GM23338 (cell line): Measurements from ENCODE around the gene FAM149B1. TPM values are rescaled to one million over a fixed set of nuclear protein-coding genes. Genes with fewer than 3 reads are reported as not detected.

Experiments used
- ATAC-seq: fragments of 200-7000 bp; cut with Tn5 transposase; 3 replicates; pipeline ENCODE4 v1.9.1; 2020
- DNase-seq: peaks from one replicate; pipeline ENCODE4 v3.0.0-alpha.2; 2015; ENCODE audit warnings: low spot score
- H2AFZ ChIP-seq: fragments of 200-600 bp; sonication (generic); 2 replicates; pipeline ENCODE4 v1.8.0; 2016; ENCODE audit warnings: antibody characterized with exemption, mild to moderate bottlenecking, moderate library complexity
- H3F3A ChIP-seq: fragments of 200-600 bp; sonication (generic); replicated peaks from 2 replicates; pipeline ENCODE4 v1.8.0; 2017; ENCODE audit warnings: antibody characterized with exemption, mixed run types, low read depth
- H3K27ac ChIP-seq: fragments of 200-600 bp; sonication (generic); 2 replicates; pipeline ENCODE4 v1.6.1; 2016; ENCODE audit warnings: low read depth
- H3K27me3 ChIP-seq: fragments of 200-600 bp; sonication (generic); 2 replicates; pipeline ENCODE4 v1.8.0; 2016; ENCODE audit warnings: mild to moderate bottlenecking, mixed run types, moderate library complexity; ENCODE audit not compliant: insufficient read depth
- H3K36me3 ChIP-seq: fragments of 200-600 bp; sonication (generic); 2 replicates; pipeline ENCODE4 v1.8.0; 2016; ENCODE audit warnings: mild to moderate bottlenecking; ENCODE audit not compliant: insufficient read depth
- H3K4me1 ChIP-seq: fragments of 200-600 bp; sonication (generic); 2 replicates; pipeline ENCODE4 v1.8.0; 2016; ENCODE audit warnings: mild to moderate bottlenecking, moderate library complexity; ENCODE audit not compliant: insufficient read depth
- H3K4me2 ChIP-seq: fragments of 200-600 bp; sonication (generic); 2 replicates; pipeline ENCODE4 v1.7.1; 2017; ENCODE audit warnings: mixed run types
- H3K4me3 ChIP-seq: fragments of 200-600 bp; sonication (generic); 2 replicates; pipeline ENCODE4 v1.6.1; 2016; ENCODE audit warnings: mixed run types
- H3K79me2 ChIP-seq: fragments of 200-600 bp; sonication (generic); replicated peaks from 2 replicates; pipeline ENCODE4 v1.8.0; 2017; ENCODE audit warnings: mild to moderate bottlenecking; ENCODE audit not compliant: insufficient read depth
- H3K9me2 ChIP-seq: fragments of 200-600 bp; sonication (generic); 2 replicates; pipeline ENCODE4 v1.8.0; 2017; ENCODE audit not compliant: insufficient read depth
- H4K20me1 ChIP-seq: fragments of 200-600 bp; sonication (generic); replicated peaks from 2 replicates; pipeline ENCODE4 v1.8.0; 2017; ENCODE audit warnings: mild to moderate bottlenecking; ENCODE audit not compliant: insufficient read depth
- H3K27ac Mint-ChIP-seq: 2 replicates; pipeline ENCODE4 v1.8.0; 2020; ENCODE audit warnings: inconsistent platforms, mild to moderate bottlenecking, moderate library complexity, mixed read lengths
- H3K27me3 Mint-ChIP-seq: 3 replicates; pipeline ENCODE4 v1.8.0; 2022; ENCODE audit warnings: low read depth, mild to moderate bottlenecking, moderate library complexity, mixed read lengths, inconsistent platforms; ENCODE audit not compliant: insufficient read depth, poor library complexity
- H3K36me3 Mint-ChIP-seq: 3 replicates; pipeline ENCODE4 v1.8.0; 2021; ENCODE audit warnings: low read depth, mild to moderate bottlenecking, inconsistent platforms, moderate library complexity, mixed read lengths
- H3K4me1 Mint-ChIP-seq: 3 replicates; pipeline ENCODE4 v1.8.0; 2020; ENCODE audit warnings: mild to moderate bottlenecking, inconsistent platforms, mixed read lengths
- H3K4me3 Mint-ChIP-seq: 3 replicates; pipeline ENCODE4 v1.8.0; 2021; ENCODE audit warnings: moderate library complexity, mild to moderate bottlenecking, inconsistent platforms, mixed read lengths
- H3K9me3 Mint-ChIP-seq: 3 replicates; pipeline ENCODE4 v1.8.0; 2020; ENCODE audit warnings: moderate library complexity, mild to moderate bottlenecking, inconsistent platforms, mixed read lengths
- CREB1 ChIP-seq: fragments of 250-450 bp; sonication (Bioruptor Pico); IDR thresholded peaks from 2 replicates; pipeline ENCODE4 v1.5.0; 2020; ENCODE audit warnings: low read depth, mild to moderate bottlenecking, moderate library complexity
- CTCF ChIP-seq, 2 experiments: fragments of 200-600 bp in 1 of 2; sonication (generic) in 1 of 2; conservative IDR thresholded peaks; 2 replicates each; pipeline versions ENCODE4 v1.5.1 to v1.6.1; 2016 to 2017; ENCODE audit warnings: antibody characterized with exemption in 2 of 2, low read depth in 2 of 2, mild to moderate bottlenecking in 2 of 2, moderate library complexity in 1 of 2
- EZH2 ChIP-seq: fragments of 200-600 bp; sonication (generic); IDR thresholded peaks from one replicate; pipeline ENCODE4 v1.8.0; 2017; ENCODE audit warnings: antibody characterized with exemption, mild to moderate bottlenecking, low read depth; ENCODE audit not compliant: unreplicated experiment
- EZH2phosphoT487 ChIP-seq: fragments of 200-600 bp; sonication (generic); IDR thresholded peaks from one replicate; pipeline ENCODE4 v1.8.1; 2018; ENCODE audit warnings: antibody characterized with exemption; ENCODE audit not compliant: unreplicated experiment
- JUNB ChIP-seq: IDR thresholded peaks from one replicate; pipeline ENCODE4 v1.6.1; 2016; ENCODE audit warnings: antibody characterized with exemption; ENCODE audit not compliant: unreplicated experiment
- NANOG ChIP-seq: IDR thresholded peaks from 2 replicates; pipeline ENCODE4 v1.6.1; 2016; ENCODE audit warnings: antibody characterized with exemption, borderline replicate concordance
- POLR2AphosphoS5 ChIP-seq: IDR thresholded peaks from 2 replicates; pipeline ENCODE4 v1.6.1; 2016; ENCODE audit warnings: antibody characterized with exemption, low read depth
- STAT1 ChIP-seq: IDR thresholded peaks from one replicate; pipeline ENCODE4 v1.6.1; 2016; ENCODE audit warnings: antibody characterized with exemption; ENCODE audit not compliant: unreplicated experiment
- ZNF114 ChIP-seq: fragments of 250-450 bp; sonication (Bioruptor Pico); IDR thresholded peaks from 2 replicates; pipeline ENCODE4 v1.5.0; 2020; ENCODE audit warnings: mild to moderate bottlenecking, moderate library complexity
- ZNF331 ChIP-seq: fragments of 250-450 bp; sonication (Bioruptor Pico); IDR thresholded peaks from 2 replicates; pipeline ENCODE4 v1.5.0; 2020; ENCODE audit warnings: low read depth, mild to moderate bottlenecking, moderate library complexity
- ZNF462 ChIP-seq: fragments of 250-450 bp; sonication (Bioruptor Pico); IDR thresholded peaks from 2 replicates; pipeline ENCODE4 v1.5.0; 2020; ENCODE audit warnings: mild to moderate bottlenecking, moderate library complexity
- polyA plus RNA-seq: library from polyadenylated mRNA; unstranded; fragments of >200 nt; fragmentation: Nextera tagmentation; extraction: Ambion mirVana; gene quantifications from 2 replicates; pipeline ENCODE4 v1.2.1, GENCODE V29; 2016
- total RNA-seq: library from RNA; depleted of rRNA; stranded (reverse); fragments of >200 nt; shearing (Covaris generic); gene quantifications from 2 replicates; pipeline ENCODE4 v1.2.3, GENCODE V29; 2014
- TF ChIP-seq, protein P1 (sequence below): IDR thresholded peaks from 2 replicates; pipeline ENCODE4 v1.6.1; 2016; ENCODE audit warnings: antibody characterized with exemption
- TF ChIP-seq, protein P2 (sequence below): IDR thresholded peaks from one replicate; pipeline ENCODE4 v1.6.1; 2018; ENCODE audit warnings: antibody characterized with exemption; ENCODE audit not compliant: unreplicated experiment

Gene FAM149B1
- total and polyA plus RNA-seq, 2 experiments from 2014 or later = 11.2 to 19.3 TPM

DNA sequence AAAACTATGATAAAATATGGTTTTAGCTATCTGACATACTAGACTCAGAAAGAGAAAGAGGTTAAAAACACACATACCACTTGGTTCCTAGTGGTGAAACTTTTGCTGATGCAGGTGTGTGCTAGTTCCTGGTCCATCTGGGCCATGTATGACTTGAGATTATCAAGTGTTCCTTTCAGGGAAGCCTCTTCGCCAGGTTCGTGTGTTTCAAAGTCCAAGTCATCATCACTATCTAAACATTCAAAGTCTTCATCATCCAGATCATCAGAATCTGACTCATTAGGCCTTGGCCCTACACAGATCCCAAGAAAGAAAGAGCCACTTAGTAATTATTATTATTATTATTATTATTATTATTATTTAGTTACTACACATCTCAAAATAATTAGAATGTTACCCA is 31.3 kb upstream of the FAM149B1 start:
- Mint-ChIP-seq H3K36me3 (peaks cover 65% of the 10 kb centered on the region), H3K27me3 (no peaks in the 10 kb centered on the region), H3K27ac (no peak overlapping the region), H3K4me3 (no peak overlapping the region), H3K9me3 (no peaks in the 10 kb centered on the region), H3K4me1 (no peaks in the 10 kb centered on the region)
- Histone ChIP-seq H3K36me3 (peaks cover 53% of the 10 kb centered on the region), H3K9me2 (no peaks in the 10 kb centered on the region), H2AFZ (no peak overlapping the region), H3K27ac (no peak overlapping the region), H4K20me1 (peaks cover 4% of the 10 kb centered on the region; the same call in 1 of the 2 replicates), H3K4me1 (no peaks in the 10 kb centered on the region), H3K4me3 (no peak overlapping the region), H3K4me2 (no peak overlapping the region), H3F3A (no peaks in the 10 kb centered on the region), H3K27me3 (no peaks in the 10 kb centered on the region), H3K79me2 (no peaks in the 10 kb centered on the region)
- TF ChIP-seq ZNF462 (CRISPR knock-in tag) (no peak), CTCF (conservative IDR thresholded peaks at IDR 0.05; ENCODE audit: low read depth in 2 of 2) (no peak), STAT1 (no peak), JUNB (no peak), NANOG (no peak), POLR2AphosphoS5 (no peak), CREB1 (CRISPR knock-in tag) (no peak), ZNF331 (CRISPR knock-in tag) (no peak), ZNF114 (CRISPR knock-in tag) (no peak), EZH2 (no peak), EZH2phosphoT487 (no peak)
- TF ChIP-seq, protein P1, sequence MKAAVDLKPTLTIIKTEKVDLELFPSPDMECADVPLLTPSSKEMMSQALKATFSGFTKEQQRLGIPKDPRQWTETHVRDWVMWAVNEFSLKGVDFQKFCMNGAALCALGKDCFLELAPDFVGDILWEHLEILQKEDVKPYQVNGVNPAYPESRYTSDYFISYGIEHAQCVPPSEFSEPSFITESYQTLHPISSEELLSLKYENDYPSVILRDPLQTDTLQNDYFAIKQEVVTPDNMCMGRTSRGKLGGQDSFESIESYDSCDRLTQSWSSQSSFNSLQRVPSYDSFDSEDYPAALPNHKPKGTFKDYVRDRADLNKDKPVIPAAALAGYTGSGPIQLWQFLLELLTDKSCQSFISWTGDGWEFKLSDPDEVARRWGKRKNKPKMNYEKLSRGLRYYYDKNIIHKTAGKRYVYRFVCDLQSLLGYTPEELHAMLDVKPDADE = no peak
- TF ChIP-seq, protein P2, sequence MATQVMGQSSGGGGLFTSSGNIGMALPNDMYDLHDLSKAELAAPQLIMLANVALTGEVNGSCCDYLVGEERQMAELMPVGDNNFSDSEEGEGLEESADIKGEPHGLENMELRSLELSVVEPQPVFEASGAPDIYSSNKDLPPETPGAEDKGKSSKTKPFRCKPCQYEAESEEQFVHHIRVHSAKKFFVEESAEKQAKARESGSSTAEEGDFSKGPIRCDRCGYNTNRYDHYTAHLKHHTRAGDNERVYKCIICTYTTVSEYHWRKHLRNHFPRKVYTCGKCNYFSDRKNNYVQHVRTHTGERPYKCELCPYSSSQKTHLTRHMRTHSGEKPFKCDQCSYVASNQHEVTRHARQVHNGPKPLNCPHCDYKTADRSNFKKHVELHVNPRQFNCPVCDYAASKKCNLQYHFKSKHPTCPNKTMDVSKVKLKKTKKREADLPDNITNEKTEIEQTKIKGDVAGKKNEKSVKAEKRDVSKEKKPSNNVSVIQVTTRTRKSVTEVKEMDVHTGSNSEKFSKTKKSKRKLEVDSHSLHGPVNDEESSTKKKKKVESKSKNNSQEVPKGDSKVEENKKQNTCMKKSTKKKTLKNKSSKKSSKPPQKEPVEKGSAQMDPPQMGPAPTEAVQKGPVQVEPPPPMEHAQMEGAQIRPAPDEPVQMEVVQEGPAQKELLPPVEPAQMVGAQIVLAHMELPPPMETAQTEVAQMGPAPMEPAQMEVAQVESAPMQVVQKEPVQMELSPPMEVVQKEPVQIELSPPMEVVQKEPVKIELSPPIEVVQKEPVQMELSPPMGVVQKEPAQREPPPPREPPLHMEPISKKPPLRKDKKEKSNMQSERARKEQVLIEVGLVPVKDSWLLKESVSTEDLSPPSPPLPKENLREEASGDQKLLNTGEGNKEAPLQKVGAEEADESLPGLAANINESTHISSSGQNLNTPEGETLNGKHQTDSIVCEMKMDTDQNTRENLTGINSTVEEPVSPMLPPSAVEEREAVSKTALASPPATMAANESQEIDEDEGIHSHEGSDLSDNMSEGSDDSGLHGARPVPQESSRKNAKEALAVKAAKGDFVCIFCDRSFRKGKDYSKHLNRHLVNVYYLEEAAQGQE = no peak
- DNase-seq (no peak), ATAC-seq (no peak)
